Dermis microvascular lymphatic vessel endothelial cell (primary cell): ENCODE results near the gene NPTN. TPM values are rescaled to one million over a fixed set of nuclear protein-coding genes. Genes with fewer than 3 reads are reported as not detected.
A peak's percentile ranks its signal among the peaks of the same experiment; 100 is the strongest.
"Not testable (repeated sequence)": the region's sequence is repeated elsewhere in the genome, so short reads cannot be mapped to it uniquely, and the experiment has no call there.

Experiments
- DNase-seq, 2 donors: peaks; one replicate each; pipeline versions ENCODE4 v3.0.0 to v3.0.0-alpha.2; 2010; ENCODE audit warnings: low read depth in 2 of 2
- total RNA-seq: library from RNA; depleted of rRNA; stranded (reverse); fragments of >200 nt; gene quantifications from 2 replicates; pipeline ENCODE4 v1.2.1, GENCODE V29; 2014

Gene NPTN
- total RNA-seq, 1 donor from 2014 or later, result 77.2 TPM

DNA sequence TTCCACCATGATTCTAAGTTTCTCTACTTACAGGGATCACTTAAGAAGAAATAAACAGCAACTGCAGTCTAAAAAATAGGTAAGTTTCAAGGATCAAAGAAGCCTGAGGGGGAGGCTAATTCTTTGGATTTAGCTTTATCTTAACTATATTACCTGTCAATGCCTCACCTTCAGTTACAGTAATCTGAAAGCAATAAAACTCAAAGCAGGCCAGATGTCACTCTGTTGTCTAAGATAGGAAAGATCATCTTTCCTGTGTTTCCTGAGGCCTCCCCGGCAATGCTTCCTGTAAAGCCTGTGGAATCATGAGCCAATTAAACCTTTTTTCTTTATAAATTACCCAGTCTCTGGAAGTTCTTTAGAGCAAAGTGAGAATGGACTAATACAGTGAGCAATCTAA, 60.2 kb downstream of the NPTN start:
- DNase-seq, result peak; percentile 22 to 26

DNA sequence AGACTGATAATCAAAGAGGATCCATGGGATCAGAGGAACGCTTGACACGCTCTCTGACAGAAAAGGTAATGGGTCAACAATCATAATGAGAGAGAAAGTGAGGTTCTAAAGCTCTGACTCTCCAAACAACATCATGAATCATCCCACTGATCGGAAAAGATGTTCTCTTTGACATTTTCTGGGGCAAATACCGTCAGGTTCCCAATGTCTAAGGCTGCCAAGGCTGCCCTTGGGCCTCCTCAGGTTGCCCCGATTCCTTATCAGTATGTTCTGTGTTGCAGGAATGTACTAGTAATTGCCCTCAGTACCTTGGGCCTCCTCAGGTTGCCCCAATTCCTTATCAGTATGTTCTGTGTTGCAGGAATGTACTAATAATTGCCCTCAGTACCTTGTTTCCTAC, 60.9 kb downstream of the NPTN start:
- no peak for DNase-seq

DNA sequence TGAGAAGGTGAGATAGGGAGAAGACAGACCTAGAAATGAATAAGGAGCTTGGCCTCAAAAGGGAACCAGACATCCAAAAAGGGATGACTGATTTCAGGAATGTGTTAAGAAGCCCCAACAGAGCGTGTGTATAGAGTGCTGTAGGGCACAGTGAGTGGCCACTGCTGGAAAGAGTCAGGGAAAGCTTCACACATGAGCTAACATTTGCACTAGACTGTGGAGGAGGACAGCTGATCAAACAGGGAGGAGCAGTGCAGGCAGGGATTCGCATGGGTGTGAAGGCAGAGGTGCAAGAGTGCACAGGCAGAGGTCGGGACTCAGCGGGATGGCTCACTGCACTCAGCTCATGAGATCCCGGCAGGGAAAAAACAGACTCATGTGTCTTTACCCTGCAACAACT, 61.8 kb downstream of the NPTN start:
- no peak for DNase-seq

DNA sequence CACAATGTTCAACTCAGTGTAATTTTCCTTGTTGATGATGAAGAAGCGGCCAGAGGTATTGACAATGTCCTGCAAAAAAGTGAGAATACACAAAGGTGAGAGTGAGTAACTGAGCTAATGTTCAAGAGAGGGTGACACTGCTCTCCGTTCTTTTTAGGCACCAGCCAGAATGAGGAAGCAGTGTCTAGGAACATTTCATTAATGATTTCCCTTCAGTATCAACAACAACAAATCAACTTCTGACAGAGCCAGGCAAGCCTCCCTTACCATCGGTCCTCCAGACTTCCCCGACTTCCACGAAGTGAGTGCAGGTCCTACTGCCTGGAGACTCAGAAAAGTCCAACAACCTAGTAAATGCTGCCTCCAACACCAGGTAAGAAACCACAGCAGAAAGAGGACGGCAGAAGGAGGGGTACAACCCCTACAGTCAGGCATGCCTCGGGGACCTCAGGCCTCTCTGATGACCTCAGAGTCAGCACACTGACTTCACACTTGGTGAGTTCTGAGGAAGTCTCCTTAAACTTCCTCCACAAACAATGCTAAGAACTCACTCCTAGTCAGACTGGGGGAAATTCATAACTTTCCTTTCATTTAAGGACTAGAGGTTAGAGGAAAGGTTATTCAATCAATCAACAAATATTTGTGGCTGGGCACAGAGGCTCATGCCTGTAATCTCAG, 62.7 kb downstream of the NPTN start:
- DNase-seq, result no peak

DNA sequence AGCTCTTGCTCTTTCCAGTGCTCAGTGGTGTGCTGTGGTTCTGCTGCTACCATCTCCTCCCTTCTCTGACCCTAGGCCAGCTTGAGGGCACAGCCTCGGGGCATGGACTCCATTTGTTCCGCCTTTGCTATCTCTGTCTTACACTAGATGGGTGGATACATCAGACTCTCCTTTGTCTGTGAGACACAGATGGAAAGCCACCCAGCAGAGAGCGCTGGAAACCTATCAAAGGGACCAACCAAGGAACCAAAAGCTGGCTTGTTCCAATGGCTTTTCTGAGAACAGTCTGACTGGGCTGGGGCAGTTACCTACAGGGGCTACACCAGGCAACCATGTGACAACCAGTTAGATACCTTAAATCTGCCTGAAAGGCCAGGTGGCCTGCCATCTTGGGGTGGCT, 63.8 kb downstream of the NPTN start:
- DNase-seq, result no peak

DNA sequence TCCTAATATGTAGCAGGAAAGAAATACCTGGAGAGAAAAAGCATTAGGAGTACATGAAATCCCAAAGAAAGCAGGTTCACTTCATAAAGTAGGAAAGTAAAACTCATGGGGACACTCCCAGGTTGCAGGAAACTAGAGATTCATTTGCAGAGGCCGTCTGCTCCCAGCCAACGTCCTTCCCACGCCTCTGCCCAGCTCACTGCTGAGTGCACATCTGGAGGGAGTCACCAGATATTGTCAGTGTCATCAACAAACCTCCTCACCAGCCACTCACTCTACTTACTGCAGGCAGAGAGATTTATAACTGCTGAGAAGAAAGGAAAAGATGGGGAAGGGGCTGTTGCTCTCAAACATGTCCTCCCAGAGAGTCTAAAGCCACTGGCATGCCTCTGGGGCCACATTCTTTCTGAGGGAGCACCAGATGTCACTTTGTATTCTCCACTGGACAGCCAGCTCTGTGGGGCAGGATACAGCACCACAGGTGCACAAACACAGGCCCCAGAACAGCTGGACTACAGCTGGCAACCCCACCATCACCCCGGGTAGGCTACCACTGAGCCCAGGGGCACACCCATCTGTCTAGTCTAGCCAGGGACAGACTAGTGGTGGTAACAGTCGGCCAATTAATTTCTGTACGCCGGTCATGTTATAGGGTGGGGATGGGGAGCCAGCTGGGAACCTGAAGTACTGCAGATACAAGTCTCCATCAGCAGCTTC, 64.5 kb downstream of the NPTN start:
- no peak for DNase-seq

DNA sequence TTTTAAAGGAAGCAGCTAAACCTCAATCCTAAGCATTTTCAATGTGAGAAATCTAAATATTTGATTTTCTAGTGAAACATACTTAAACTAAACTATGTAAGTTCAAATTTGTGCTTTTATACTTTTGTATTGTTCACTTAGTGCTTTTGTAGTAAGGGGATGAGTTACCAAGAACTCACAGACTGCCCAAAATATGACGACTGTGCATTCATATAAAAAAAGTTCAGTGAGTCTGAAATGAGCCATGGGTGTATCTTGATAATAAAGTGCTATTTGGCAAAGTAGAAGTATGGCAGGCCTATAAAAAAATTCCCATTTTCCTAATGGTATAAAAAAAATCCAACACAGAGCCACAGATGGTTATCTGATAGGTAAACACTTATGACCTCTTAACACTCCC, 66.2 kb downstream of the NPTN start:
- no peak for DNase-seq

DNA sequence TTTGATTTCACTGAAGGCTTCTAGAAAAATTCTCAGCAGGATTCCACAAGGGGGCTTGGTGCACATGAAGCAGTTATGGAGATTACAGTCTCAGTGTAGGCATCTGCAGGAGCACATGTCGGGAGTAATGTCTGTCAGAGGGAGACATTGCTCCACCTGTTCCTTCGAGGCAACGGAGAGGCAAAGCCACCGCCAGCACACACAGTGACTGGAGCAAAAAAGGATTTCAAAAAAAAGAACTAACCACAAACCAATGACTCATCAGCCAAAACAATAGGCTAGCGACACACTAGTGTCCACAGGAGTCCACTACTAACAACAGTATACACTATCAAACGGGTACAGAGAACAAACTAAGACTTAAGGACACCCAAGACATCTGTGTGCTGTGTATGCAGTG, 68.9 kb downstream of the NPTN start:
- DNase-seq, result peak; percentile 36 to 79

DNA sequence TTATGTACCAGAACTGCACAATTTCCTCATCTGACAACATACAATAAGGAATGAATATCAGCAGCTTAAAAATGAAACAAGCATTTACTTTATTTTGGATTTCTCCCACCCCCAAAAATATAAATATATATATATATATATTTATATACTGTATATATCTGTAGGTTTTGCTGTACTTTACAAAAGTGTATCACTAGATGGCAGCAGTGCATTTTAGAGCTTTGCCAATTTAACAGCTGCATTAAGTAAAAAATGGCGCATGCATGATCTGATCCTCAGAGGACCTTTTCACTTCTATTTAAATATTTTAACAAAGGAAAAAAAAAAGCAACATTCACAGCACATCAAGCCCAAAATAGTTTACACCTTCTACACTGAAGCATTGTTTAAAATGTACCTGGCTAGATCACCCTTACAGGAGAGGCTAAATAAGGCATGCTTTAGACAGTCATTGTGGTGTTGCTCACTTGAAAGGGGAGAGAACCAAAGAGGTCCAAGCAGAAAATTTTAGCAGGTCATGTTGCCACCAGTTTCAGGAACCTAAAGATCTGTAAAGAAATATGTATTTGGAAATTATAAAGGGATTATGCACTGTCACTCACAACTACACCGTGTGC, 72.6 kb downstream of the NPTN start:
- peak; percentile 74 to 82 for DNase-seq

DNA sequence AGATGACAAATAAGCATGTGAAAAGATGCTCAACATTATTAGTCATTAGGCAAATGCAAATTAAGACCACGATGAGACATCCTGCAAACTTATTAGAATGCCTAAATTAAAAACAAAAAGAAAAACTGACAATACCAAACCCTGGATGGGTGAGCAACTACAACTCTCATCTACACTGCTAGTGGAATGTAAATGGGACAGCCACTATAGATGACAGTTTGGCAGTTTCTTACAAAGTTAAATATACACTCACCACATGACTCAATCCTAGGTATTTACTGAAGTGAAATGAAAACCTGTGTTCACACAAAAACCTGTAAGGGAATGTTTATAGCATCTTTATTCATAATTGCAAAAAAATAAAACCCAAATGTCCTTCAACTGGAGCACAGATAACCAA, 74.7 kb downstream of the NPTN start:
- DNase-seq, result no peak

DNA sequence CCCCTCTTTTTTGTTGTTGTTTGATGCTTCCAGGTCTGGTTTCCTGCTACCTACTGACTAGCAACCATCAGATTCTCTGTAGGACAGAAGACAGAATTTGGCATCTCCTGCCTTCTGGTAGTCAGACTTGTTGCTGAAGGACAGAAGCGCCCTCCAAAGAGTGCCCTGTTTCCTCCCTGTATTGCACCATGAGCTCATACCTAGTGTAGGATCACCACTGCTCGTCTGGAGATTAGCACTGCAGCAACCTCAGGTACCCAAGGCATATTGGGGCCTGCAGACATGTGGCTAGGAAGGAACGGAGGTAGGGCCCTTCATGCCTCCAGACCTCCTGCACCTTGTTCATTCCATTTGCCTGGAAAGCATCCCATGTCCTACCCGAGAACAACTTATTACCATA, 78.1 kb downstream of the NPTN start:
- no peak for DNase-seq

DNA sequence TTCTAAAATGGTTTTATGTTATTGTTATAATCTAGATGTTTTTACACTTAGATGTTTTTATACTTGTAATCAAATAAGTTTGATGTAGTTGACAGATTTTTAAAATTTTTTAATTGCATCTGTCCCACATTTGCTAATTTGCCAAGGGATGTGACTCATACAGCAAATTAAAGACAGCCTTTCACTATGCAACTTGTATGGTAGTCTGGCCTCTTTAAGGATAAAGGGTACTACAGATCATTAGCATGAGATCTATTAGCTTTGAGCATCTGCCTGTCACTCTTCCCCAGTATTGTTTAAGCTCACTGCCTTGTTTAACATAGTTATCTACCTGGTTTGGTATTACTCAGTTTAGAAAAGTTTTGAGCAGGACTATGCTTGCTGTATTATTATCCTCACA, 83.0 kb downstream of the NPTN start:
- DNase-seq, result no peak

DNA sequence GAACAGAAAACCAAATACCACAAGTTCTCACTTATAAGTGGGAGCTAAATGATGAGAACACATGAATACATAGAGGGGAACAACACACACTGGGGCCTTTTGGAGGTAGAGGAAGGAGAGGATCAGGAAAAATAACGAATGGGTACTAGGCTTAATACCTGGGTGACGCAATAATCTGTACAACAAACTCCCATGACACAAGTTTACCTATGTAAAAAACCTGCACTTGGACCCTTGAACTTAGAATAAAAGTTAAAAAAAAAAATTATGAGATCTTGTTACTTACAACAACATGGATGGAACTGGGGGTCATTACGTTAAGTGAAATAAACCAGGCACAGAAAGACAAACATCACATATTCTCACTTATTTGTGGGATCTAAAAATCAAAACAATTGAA, 84.3 kb downstream of the NPTN start:
- not testable (repeated sequence) for DNase-seq

DNA sequence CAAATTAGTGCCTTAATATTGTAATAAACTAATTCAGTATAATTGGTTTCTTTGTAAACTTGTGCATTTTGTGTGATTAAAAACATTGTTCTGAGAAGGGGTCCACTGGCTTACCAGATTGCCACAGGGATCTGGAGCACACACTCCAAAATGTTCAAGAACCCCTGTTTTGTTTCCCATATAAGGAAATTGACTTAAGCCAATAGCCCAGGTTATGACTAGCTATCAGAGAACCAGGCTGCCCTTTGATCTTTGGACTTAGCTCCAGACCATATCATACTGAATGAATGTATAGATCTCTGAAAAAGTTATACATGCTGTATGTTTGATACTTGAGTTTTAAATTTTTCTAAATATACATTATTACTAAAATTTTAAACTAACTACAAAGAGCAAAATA, 91.7 kb downstream of the NPTN start:
- no peak for DNase-seq

DNA sequence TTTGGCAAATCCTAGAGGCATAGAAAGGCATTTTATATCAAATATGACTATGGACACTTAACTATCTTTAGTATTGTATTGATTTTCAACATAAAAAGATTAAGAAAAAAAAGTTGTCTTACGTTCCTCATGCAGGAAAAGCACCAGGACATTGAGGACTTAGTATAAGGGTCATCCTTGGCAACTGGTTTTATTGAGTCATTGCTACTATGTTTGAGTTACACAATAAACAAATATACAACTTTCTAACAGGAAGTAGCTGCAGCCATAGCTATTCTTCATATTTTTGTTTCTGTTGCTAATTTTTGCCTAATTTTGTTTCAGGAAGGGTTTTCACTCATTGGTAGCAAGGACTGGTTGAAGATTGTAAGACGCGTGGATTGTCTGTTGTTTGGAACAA, 93.0 kb downstream of the NPTN start:
- DNase-seq, result no peak

DNA sequence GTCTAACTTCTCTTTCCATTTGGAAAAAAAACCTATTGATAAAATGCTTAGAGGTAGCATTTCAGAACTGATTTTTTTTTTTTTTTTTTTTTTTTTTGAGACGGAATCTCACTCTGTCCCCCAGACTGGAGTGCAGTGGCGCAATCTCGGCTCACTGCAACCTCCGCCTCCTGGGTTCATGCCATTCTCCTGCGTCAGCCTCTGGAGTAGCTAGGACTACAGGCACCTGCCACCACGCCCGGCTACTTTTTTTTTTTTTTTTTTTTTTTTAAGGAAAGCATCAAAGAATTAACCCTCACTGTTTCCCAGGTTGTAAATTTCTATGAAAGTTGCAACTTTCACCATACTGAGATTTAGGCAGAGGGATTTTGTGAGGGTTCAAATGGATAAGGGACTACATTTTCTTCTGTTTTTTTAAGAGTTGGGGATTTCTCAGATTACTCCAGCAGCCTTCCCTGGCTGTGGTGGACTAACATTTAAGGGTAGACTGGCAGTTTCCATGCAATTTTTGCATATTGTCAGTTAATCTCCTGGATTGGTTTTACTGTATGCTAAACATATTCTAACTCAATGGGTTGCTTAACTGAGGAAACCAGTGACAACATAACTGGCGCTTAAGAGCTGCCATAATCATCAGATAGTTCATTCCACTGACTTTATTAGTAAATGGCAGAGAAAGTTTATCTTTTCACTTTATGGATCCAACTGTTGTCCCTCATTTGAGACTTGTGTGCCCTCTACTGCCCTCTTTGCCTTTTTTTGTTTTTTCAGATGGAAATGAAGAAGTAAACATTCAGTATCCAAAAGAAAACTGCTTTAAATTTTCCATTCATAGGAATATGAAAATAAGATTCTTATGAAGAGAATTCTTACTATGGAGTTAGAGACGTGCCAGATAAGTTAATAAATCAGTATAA, 93.7 kb downstream of the NPTN start:
- DNase-seq, result no peak

DNA sequence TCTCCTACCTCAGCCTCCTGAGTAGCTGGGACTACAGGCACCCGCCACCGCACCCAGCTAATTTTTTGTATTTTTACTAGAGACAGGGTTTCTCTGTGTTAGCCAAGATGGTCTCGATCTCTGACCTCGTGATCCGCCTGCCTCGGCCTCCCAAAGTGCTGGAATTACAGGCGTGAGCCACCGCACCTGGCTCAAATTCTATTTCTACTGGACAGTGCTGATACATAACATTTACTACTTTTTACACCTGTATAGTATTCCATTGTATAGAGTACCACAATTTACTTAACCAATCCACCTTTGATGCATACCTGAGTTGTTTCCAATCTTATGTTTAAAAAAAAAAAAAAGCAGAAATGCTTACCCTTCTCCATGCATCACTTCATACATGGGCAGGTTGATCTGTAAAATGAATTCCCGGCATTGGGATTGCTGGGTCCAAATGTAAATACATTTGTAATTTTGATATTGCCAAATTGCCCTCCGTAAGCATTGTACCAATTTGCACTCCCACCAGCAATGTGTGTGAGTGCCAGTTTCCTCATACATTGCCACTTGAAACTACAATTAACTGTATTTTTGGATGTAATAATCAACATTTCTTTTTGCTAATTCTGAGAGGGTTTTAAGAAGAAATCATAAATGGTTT, 94.5 kb downstream of the NPTN start:
- DNase-seq, result no peak

DNA sequence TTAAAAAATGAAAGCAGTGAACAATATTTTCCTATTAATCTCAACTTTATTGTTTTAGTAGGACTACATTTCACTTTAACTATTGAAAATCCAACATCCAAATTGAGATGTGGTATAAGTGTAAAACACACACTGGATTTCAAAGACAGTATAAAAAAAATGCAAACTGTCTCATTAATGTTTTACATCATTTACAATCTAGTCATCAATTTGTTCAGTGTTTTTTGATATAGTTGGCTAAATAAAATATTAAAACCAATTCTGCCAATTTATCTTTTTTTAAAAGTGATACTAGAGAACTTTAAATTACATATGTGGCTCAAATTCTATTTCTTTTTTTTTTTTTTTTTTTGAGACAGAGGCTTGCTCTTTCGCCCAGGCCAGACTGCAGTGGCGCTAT, 95.1 kb downstream of the NPTN start:
- DNase-seq, result no peak

DNA sequence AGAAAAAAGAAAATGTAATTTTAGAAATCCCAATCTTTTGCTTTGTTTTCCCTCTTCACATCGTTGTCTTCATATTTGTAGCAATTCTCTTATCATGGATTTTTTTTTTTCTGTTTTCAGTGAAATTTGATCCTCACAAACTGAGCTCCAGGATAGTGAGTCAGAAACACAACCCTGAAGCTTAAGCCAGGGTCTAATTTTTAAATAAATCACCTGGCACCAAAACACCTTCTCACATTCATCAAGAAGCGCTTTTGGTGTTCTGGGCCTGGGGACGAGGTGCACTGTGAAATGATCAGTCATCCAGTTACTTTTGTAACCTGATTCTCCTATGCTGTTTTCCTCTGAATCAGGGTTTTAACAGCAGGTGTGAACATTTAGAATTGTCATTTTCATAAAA, 102.5 kb downstream of the NPTN start:
- DNase-seq, result no peak

DNA sequence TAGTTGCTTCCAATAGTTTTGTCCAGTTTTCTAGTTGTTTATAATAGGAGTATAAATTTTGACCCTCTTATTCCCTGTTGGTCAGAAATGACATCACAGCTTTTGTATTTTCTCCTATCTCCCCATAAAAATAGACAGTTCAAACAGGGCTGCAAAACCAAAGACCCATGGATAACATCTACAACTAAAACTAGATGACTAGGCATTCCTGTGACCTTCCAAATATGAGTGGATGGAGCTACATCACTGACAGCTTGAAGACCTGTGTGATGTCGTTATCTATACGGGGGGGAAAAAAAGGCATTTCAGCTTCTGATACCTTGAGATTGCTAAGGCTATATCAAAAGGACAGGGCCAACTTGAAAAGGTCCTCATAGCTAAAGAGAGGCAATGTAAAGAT, 105.6 kb downstream of the NPTN start:
- no peak for DNase-seq

DNA sequence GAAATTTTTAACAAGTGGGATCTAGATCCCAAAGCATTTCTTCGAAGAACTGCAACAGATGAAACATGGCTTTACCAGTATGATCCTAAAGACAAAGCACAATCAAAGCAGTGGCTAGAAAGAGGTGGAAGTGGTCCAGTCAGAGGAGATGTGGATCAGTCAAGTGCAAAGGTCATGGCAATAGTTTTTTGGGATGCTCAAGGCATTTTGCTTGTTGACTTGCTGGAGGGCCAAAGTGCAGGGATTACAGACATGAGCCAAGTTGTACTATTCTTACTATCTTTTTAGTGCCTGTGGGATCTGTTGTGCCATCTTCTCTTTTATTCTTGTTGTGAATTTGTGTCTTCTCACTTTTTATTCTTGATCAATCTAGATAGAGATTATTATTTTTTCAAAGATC, 108.3 kb downstream of the NPTN start:
- no peak for DNase-seq

DNA sequence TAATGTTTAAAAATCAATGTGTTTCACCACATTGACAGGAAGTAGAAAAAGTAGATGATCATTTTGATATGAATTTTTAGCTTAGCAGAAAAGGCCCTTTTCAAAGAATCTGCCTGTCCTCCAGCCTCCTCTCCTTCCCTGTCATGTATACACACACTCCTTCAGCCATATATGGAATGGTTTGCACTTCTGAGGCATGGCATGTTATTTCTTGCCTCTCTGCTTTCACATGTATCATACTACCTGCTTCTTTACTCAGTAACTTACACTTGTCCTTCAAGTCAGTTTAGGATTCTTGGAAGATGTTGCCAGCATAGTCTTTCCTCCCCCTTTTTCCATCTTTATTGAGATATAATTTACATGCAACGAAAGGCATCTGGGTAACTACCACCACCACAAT, 111.2 kb downstream of the NPTN start:
- no peak for DNase-seq
